Stomach (tissue), 9 donors: ENCODE measurements around the gene KIF4B. TPM values are rescaled to one million over a fixed set of nuclear protein-coding genes. Genes with fewer than 3 reads are reported as not detected.

Experiments used
- DNase-seq, 2 donors: peaks; one replicate each; pipeline versions ENCODE4 v3.0.0 to v3.0.0-alpha.2; 2013 to 2019
- H3K27ac ChIP-seq, 5 donors: fragments of 200-600 bp in 4 of 5; sonication (generic) in 4 of 5; one replicate each; pipeline ENCODE4 v1.5.1; 2013 to 2019; ENCODE audit warnings: mild to moderate bottlenecking in 1 of 5, moderate library complexity in 1 of 5
- H3K27me3 ChIP-seq, 3 donors: fragments of 200-600 bp; sonication (generic); one replicate each; pipeline ENCODE4 v1.5.1; 2017 to 2019; ENCODE audit warnings: mixed run types in 1 of 3
- H3K36me3 ChIP-seq, 4 donors: fragments of 200-600 bp; sonication (generic); 1 replicate in 3 of 4; 2 replicates in 1 of 4; pipeline ENCODE4 v1.5.1; 2016 to 2019
- H3K4me1 ChIP-seq, 4 donors: fragments of 200-600 bp; sonication (generic); one replicate each; pipeline ENCODE4 v1.5.1; 2016 to 2019
- H3K4me3 ChIP-seq, 4 donors: fragments of 200-600 bp; sonication (generic) in 3 of 4; one replicate each; pipeline ENCODE4 v1.5.1; 2016 to 2019; ENCODE audit warnings: mild to moderate bottlenecking in 1 of 4
- H3K9me3 ChIP-seq, 4 donors: fragments of 200-600 bp; sonication (generic); one replicate each; pipeline ENCODE4 v1.5.1; 2016 to 2019
- CTCF ChIP-seq, 7 experiments: fragments of 450-650 bp in 4 of 7; fragments of 200-600 bp in 3 of 7; sonication (generic) in 3 of 7; IDR thresholded peaks; one replicate each; pipeline ENCODE4 v1.5.1; 2016 to 2019; ENCODE audit warnings: antibody characterized with exemption in 7 of 7, control low read depth in 2 of 7, mild to moderate bottlenecking in 1 of 7
- EP300 ChIP-seq: sonication (generic); formaldehyde crosslinking; IDR thresholded peaks from one replicate; pipeline ENCODE4 v1.6.1; 2017; ENCODE audit warnings: antibody characterized with exemption
- POLR2A ChIP-seq, 4 donors: fragments of 450-650 bp; IDR thresholded peaks; one replicate each; pipeline ENCODE4 v1.6.1; 2016; ENCODE audit warnings: antibody characterized with exemption in 4 of 4, control low read depth in 2 of 4, mild to moderate bottlenecking in 1 of 4, moderate library complexity in 1 of 4
- POLR2AphosphoS5 ChIP-seq, 3 donors: sonication (generic); formaldehyde crosslinking; IDR thresholded peaks; one replicate each; pipeline ENCODE4 v1.6.1; 2016; ENCODE audit warnings: antibody characterized with exemption in 3 of 3
- WGBS, 5 donors: extraction: QIAGEN DNeasy Blood & Tissue Kit in 3 of 5; methylation state at CpG; one replicate each; pipeline versions ENCODE4 v1.1.5 to v1.1.7; 2013 to 2018; 5-methylcytosine and 5-hydroxymethylcytosine counted together
- intact Hi-C: fragments of 100-400 bp; cut with DNase I; formaldehyde crosslinking; loops from one replicate; pipeline ENCODE4 v1.15.1; 2023; ENCODE audit warnings: low total_unique reads
- polyA plus RNA-seq, 3 donors: library from polyadenylated mRNA; stranded (reverse); fragments of 200-250 nt; gene quantifications; one replicate each; pipeline ENCODE4 v1.2.3, GENCODE V29; 2013
- total RNA-seq, 5 donors: library from RNA; depleted of rRNA; stranded (reverse); fragments of >200 nt; gene quantifications; one replicate each; pipeline versions ENCODE4 v1.1.0 to v1.2.3, GENCODE V29; 2014 to 2016
- donor health status: healthy with polysubstance abuse.
- donor health status: Bipolar disorder and iron deficiency.
- donor health status: healthy.

KIF4B gene
- total and polyA plus RNA-seq, 8 donors = 0.18 TPM; not detected in 7

- no peak for DNase-seq
- no peaks in the 10 kb centered on the region for H3K27me3 ChIP-seq
- 61 to 72% (median 68%) methylated on average over 5 of the region's 5 CpGs for WGBS, 5 donors
- H3K9me3 ChIP-seq = no peaks in the 10 kb centered on the region
- H3K4me3 ChIP-seq = no peak overlapping the region
- intact Hi-C loops = no loop called here
- H3K4me1 ChIP-seq = no peaks in the 10 kb centered on the region
- TF ChIP-seq EP300 (no peak), POLR2A (IDR thresholded peaks at IDR 0.05) (no peak), POLR2AphosphoS5 (IDR thresholded peaks at IDR 0.05) (no peak), CTCF (IDR thresholded peaks at IDR 0.05) (no peak)
- H3K36me3 ChIP-seq = no peaks in the 10 kb centered on the region
- no peak overlapping the region for H3K27ac ChIP-seq
Observed at GRCh38 chr5:155050384-155051019, 36.9 kb downstream of the KIF4B start.

- no peak overlapping the region for H3K4me3 ChIP-seq
- 67 to 80% (median 71%) methylated on average over 4 of the region's 4 CpGs for WGBS, 5 donors
- H3K4me1 ChIP-seq = no peaks in the 10 kb centered on the region
- no peaks in the 10 kb centered on the region for H3K36me3 ChIP-seq
- intact Hi-C loops = no loop called here
- no peak for DNase-seq
- H3K27ac ChIP-seq = no peak overlapping the region
- no peaks in the 10 kb centered on the region for H3K27me3 ChIP-seq
- TF ChIP-seq POLR2AphosphoS5 (IDR thresholded peaks at IDR 0.05) = no peak
- TF ChIP-seq CTCF (IDR thresholded peaks at IDR 0.05) = no peak
- no peak for TF ChIP-seq POLR2A (IDR thresholded peaks at IDR 0.05)
- TF ChIP-seq EP300 = no peak
- no peaks in the 10 kb centered on the region for H3K9me3 ChIP-seq
Observed at GRCh38 chr5:155052532-155052931, 39.0 kb downstream of the KIF4B start.

- Histone ChIP-seq H3K4me1 (no peaks in the 10 kb centered on the region), H3K9me3 (no peaks in the 10 kb centered on the region), H3K27me3 (no peaks in the 10 kb centered on the region), H3K36me3 (no peaks in the 10 kb centered on the region), H3K4me3 (no peak overlapping the region), H3K27ac (no peak overlapping the region)
- intact Hi-C loops = no loop called here
- DNase-seq = peak in 1 of 2 donors; percentile 13
- 21 to 32% (median 24%) methylated on average over 4 of the region's 4 CpGs for WGBS, 5 donors
- no peak for TF ChIP-seq CTCF (IDR thresholded peaks at IDR 0.05)
Observed at GRCh38 chr5:155053501-155053900, 39.9 kb downstream of the KIF4B start.

GRCh38 chr5:155056644-155057269, 43.2 kb downstream of the KIF4B start:
- Histone ChIP-seq H3K4me1 (no peaks in the 10 kb centered on the region), H3K27me3 (no peaks in the 10 kb centered on the region), H3K36me3 (no peaks in the 10 kb centered on the region), H3K27ac (no peak overlapping the region), H3K4me3 (no peak overlapping the region), H3K9me3 (no peaks in the 10 kb centered on the region)
- DNase-seq = no peak
- intact Hi-C loops = no loop called here
- WGBS, 5 donors = 61 to 84% (median 77%) methylated on average over 8 of the region's 8 CpGs
- TF ChIP-seq POLR2AphosphoS5 (IDR thresholded peaks at IDR 0.05) = no peak
- TF ChIP-seq POLR2A (IDR thresholded peaks at IDR 0.05) = no peak
- TF ChIP-seq EP300 = no peak
- TF ChIP-seq CTCF (IDR thresholded peaks at IDR 0.05) = no peak
